Upper lobe of right lung (tissue), 1 donor: ENCODE measurements around the gene DMAP1. TPM values are rescaled to one million over a fixed set of nuclear protein-coding genes. Genes with fewer than 3 reads are reported as not detected.

Source experiments
- ATAC-seq: fragments of 200-7000 bp; cut with Tn5 transposase; one replicate; pipeline ENCODE4 v1.9.1; 2020; ENCODE audit warnings: mild to moderate bottlenecking, moderate library complexity
- DNase-seq: peaks from one replicate; pipeline ENCODE4 v3.0.0-alpha.2; 2020
- H3K27ac ChIP-seq: fragments of 200-600 bp; one replicate; pipeline ENCODE4 v1.8.0; 2022
- H3K27me3 ChIP-seq: fragments of 200-600 bp; one replicate; pipeline ENCODE4 v1.8.0; 2022; ENCODE audit warnings: mild to moderate bottlenecking
- H3K36me3 ChIP-seq: fragments of 200-600 bp; one replicate; pipeline ENCODE4 v1.8.0; 2022
- H3K4me1 ChIP-seq: fragments of 200-600 bp; one replicate; pipeline ENCODE4 v1.8.0; 2022
- H3K4me3 ChIP-seq: fragments of 200-600 bp; one replicate; pipeline ENCODE4 v1.8.0; 2022; ENCODE audit warnings: mild to moderate bottlenecking
- H3K9me3 ChIP-seq: fragments of 200-600 bp; one replicate; pipeline ENCODE4 v1.8.0; 2022
- intact Hi-C: fragments of 100-400 bp; cut with DNase I; formaldehyde crosslinking; loops from one replicate; pipeline ENCODE4 v1.11.0; 2022
- total RNA-seq: library from RNA; stranded (reverse); fragmentation: NEBNext Ultra II Directional; extraction: Animal tissue kit (Norgen Biotek cat#: 25700); gene quantifications from one replicate; pipeline ENCODE4 v1.2.1, GENCODE V29; 2021
- TF ChIP-seq, protein P1 (sequence below): fragments of 200-600 bp; IDR thresholded peaks from one replicate; pipeline ENCODE4 v1.8.0; 2022; ENCODE audit warnings: antibody characterized with exemption
- donor health status: DM: no; HTN: yes; CAD: no; lungs with severe emphysema.

The DMAP1 gene
- total RNA-seq, 1 donor from 2014 or later = 34.0 TPM

DNA sequence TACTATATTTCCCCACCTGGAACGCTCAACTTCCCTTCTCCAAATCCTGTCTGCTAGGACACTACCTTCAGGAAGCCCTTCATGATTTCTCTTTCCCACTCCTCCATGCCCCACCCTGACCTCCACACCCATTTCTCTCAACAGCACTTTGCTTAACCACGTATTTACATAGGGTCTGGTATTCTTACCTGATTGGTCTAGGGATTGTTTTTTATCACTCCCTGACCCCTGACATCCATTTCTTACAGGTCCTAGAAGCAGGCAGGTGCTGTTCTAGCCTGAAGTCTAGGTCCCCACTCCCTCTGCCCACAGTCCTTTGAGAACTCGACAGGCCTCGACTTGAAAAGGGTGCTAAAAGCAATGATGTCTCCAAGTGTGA, 47.5 kb downstream of the DMAP1 start:
- Histone ChIP-seq H3K4me3 (no peak overlapping the region), H3K27ac (no peak overlapping the region), H3K9me3 (no peaks in the 10 kb centered on the region), H3K36me3 (no peaks in the 10 kb centered on the region), H3K4me1 (peaks cover 16% of the 10 kb centered on the region), H3K27me3 (no peaks in the 10 kb centered on the region)
- TF ChIP-seq, protein P1, sequence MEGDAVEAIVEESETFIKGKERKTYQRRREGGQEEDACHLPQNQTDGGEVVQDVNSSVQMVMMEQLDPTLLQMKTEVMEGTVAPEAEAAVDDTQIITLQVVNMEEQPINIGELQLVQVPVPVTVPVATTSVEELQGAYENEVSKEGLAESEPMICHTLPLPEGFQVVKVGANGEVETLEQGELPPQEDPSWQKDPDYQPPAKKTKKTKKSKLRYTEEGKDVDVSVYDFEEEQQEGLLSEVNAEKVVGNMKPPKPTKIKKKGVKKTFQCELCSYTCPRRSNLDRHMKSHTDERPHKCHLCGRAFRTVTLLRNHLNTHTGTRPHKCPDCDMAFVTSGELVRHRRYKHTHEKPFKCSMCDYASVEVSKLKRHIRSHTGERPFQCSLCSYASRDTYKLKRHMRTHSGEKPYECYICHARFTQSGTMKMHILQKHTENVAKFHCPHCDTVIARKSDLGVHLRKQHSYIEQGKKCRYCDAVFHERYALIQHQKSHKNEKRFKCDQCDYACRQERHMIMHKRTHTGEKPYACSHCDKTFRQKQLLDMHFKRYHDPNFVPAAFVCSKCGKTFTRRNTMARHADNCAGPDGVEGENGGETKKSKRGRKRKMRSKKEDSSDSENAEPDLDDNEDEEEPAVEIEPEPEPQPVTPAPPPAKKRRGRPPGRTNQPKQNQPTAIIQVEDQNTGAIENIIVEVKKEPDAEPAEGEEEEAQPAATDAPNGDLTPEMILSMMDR = no peak
- DNase-seq = no peak
- intact Hi-C loops = no loop called here
- ATAC-seq = no peak

DNA sequence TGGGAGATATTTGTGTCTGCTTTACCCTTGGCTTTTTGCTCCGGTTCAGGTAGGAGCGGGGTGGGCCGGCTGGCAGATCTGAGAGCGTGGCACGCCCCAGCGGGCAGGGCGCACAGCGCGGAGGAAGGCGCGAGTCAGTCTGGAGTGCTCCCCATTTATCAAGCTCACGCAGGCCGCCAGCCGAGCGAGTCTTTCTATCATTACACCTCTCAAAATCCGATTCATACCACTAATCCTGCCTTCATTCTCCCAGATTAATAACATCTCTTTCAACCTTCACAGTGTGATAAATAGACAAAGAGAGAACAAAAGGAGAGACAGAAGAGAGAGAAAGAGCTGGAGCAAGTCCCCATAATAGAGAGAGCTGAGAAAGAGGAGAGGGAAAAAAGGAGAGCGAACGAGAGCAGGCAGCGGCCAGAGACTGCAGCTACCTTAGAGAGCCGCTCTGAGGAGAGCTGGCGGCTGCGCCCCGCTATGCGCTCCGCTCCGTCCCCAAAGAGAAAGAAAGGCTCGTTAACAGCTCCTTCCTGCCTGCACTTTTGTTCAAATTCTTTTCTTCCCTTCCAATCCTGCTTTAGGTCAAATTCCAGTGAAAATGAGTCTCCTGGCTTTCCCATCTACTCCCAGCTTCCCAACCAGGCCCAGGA, 48.0 kb downstream of the DMAP1 start:
- Histone ChIP-seq H3K4me3 (no peak overlapping the region), H3K4me1 (peaks cover 19% of the 10 kb centered on the region), H3K9me3 (no peaks in the 10 kb centered on the region), H3K36me3 (no peaks in the 10 kb centered on the region), H3K27me3 (no peaks in the 10 kb centered on the region), H3K27ac (no peak overlapping the region)
- TF ChIP-seq, protein P1 = no peak
- DNase-seq = no peak
- no peak for ATAC-seq
- intact Hi-C loops = no loop called here

DNA sequence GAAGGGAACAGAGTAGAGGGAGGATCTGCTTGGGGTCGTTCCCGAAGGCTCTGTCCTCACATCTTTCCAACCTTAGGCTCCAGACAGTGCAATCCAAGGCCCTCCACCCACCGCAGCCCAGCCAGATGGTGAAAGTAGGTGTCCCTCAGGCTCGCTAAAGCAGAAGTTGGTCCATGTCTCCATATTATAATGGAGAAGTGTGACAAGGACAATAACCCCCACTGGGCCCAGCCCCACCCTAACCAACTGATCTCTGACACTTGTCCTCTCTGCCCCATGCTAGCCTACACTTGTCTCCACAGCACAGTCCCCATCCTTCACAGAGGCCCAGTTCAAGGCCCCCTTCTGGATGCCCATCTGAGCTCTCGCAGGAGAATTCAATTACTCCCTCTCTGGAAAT, 48.7 kb downstream of the DMAP1 start:
- H3K4me3 ChIP-seq = no peak overlapping the region
- no peaks in the 10 kb centered on the region for H3K9me3 ChIP-seq
- ATAC-seq (peak; percentile 77), DNase-seq (no peak)
- H3K4me1 ChIP-seq = peaks cover 19% of the 10 kb centered on the region
- TF ChIP-seq, protein P1 = no peak
- H3K27me3 ChIP-seq = no peaks in the 10 kb centered on the region
- H3K27ac ChIP-seq = no peak overlapping the region
- intact Hi-C loops = no loop called here
- H3K36me3 ChIP-seq = no peaks in the 10 kb centered on the region

DNA sequence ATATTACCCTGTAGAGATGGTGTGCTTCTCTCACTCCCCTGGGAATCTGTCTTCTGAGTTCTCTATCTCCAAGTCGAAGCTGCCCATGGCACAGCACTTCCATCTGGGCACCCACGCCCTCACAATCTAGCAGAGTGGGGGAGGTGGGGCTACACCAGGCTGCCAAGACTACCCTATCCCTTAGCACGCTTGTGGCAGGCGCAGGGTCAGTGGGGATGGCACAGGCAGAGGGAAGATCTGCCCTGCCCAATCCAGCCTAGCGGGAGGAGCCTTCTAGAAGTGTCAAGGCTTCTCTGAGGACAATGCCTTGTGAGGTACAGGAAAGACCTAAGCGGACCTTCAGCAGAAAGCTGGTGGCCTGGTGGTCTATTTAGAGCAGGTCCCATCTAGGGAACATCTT, 49.1 kb downstream of the DMAP1 start:
- no peaks in the 10 kb centered on the region for H3K36me3 ChIP-seq
- peaks cover 19% of the 10 kb centered on the region for H3K4me1 ChIP-seq
- DNase-seq = no peak
- TF ChIP-seq, protein P1 = no peak
- H3K27me3 ChIP-seq = no peaks in the 10 kb centered on the region
- no peak overlapping the region for H3K4me3 ChIP-seq
- intact Hi-C loops = no loop called here
- H3K27ac ChIP-seq = no peak overlapping the region
- no peaks in the 10 kb centered on the region for H3K9me3 ChIP-seq
- ATAC-seq = no peak

DNA sequence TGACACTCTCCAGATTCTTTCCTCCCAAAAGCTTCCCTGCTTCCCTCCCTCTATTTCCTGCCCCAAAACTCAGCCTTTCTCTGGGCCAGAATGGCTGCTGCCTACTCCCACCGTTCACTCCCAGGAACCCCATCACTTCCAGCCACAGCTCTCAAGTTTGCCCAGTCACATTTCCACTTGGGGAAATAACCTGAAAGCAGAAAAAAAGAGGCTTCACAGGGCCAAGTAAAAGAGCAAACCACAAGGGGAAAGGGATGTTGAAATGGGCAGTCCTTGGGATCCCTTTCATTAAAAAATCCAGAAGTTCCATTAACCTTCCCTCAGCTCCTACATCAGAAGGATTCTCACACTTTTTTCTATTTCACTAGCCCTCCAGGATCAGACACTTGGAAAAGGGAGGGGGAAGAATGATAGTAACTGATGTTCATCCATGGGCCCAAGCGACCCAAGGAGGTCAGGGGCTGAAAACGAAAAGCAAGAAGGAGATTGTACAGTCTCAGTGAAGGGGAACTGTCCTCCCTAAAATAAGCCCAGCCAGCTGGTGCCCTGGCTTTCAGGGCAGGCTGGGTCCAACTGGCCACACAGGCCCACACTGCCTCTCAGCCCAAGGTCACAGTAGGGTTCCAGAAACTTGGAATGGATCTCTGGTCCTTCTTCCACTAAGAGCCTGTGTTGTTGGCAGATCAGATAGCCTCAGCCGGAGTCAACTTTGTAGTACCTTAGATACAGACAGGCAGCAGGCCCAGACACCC, 49.7 kb downstream of the DMAP1 start:
- H3K4me3 ChIP-seq = no peak overlapping the region
- ATAC-seq = no peak
- intact Hi-C loops = no loop called here

More for the DNA sequence above, 49.7 kb downstream of the DMAP1 start:
- DNase-seq = no peak
- Histone ChIP-seq H3K36me3 (no peaks in the 10 kb centered on the region), H3K9me3 (no peaks in the 10 kb centered on the region), H3K27me3 (no peaks in the 10 kb centered on the region), H3K4me1 (peaks cover 19% of the 10 kb centered on the region), H3K27ac (no peak overlapping the region)
- TF ChIP-seq, protein P1 = no peak
